HuH-7 (cell line): ENCODE results near the gene GLI3.

Experiments used
- DNase-seq: peaks from one replicate; pipeline ENCODE4 v3.0.0; 2011; ENCODE audit warnings: low spot score

GLI3 gene

GRCh38 chr7:41971640-41972187 lies 265.3 kb downstream of the GLI3 start:
- DNase-seq, result no peak

DNA sequence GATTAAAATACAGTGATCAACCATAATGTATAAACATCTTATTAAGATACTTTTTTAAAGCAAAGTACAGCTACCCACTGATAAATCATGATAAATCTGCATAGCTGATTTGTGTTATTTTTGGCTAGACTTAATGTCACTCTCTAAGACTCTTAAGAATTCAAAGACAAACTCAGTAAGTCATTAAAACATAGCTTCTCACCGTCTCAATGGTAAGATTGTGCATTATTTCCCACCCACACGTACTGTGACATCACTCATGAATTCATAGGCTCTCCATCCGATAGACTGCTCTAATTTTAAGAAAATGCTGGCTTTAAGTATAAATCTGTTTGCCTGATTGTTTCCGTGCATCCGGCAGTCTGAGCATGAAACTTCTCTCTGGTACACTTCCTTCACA lies 266.1 kb downstream of the GLI3 start:
- no peak for DNase-seq

DNA sequence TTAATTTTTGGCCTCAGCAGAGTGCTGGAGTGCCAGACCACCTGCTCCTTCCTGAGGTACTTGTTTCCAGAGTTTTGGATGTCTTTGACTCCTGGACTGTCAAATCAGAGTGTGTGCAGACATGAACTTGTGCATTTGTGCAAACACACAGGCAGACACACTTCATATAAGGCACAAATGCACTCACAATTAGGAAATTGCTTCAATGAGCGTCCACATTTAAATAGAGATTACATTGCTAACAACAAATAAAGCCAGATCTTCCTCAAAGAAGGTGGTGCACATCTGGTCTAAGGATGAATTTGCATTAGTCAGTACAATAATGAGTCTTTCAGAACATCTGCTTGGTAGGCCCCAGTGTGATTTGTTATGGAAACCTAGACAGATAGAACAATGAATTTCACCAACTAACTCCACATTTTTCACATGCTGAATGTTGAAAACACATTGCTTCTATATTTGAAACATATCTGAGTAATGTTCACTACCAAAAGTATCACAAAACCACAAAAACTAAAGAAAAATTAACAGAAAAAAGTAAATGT lies 267.4 kb downstream of the GLI3 start:
- DNase-seq, result no peak

- no peak for DNase-seq
Observed at GRCh38 chr7:41967156-41967555, 269.9 kb downstream of the GLI3 start.

- no peak for DNase-seq
Observed at GRCh38 chr7:41965951-41966505, 271.0 kb downstream of the GLI3 start.

DNA sequence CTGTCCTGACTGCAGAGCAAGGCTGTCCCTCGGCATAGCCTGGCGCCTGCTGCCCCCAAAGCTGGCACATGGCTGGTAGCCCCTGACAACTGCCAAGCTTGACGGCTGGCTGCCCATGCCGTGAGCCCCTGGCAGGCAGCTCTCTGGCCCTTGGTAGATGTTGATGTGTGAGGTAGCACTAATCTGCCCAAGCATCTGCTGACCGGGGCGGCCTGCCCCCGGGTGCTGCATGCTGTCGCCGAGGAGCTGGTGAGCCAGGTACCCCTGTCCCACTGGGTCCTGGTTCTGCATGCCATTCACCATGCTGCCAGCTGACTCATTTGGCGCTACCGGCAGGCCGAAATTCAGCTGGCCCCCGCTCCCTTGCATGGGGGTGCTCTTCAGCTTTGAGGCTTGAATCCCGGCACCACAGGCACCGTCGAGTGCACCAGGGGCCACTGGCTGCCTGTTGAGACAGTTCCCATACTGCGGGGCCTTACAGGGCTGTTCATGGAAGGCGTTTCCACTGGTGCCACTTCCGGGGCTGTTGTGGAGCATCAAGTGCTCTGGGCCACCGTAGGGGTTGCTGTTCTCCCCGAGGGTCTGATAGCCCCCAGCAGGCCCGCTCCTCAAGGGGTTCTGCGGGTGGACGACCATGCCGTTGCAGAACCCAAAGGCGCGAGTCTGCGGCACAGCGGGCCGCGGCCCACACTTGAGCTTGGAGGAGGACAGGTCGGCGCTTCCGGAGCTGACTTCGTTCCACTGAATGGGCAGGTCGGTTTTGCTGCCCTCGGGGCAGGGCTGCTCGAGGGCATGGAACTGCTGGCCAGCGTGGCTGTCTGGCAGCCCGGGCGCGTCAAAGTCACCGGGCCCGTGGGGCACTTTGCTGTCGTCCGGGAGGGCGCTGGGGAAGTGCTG lies 271.9 kb downstream of the GLI3 start:
- DNase-seq, result no peak

- no peak for DNase-seq
Observed at GRCh38 chr7:41964183-41964753, 272.7 kb downstream of the GLI3 start.

DNA sequence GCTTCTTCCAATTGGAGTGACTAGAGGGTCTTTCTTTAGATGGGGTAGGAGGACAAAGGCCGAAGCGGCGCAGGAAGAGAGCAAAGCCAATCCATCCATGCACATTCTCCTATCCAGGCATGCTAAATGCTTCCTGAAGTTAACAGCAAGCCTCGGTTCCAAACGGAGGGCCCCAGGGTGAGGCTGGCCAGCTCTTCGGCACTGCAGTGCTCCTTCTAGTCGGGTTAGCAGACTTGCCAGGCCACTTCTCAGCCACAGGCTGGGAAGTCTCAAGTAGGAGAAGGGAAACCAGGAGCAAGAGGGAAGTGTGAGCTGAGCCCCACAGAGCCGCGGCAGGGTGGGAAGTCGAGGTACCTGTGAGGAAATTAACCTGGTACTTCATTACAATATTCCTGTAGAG lies 280.3 kb downstream of the GLI3 start:
- no peak for DNase-seq

DNA sequence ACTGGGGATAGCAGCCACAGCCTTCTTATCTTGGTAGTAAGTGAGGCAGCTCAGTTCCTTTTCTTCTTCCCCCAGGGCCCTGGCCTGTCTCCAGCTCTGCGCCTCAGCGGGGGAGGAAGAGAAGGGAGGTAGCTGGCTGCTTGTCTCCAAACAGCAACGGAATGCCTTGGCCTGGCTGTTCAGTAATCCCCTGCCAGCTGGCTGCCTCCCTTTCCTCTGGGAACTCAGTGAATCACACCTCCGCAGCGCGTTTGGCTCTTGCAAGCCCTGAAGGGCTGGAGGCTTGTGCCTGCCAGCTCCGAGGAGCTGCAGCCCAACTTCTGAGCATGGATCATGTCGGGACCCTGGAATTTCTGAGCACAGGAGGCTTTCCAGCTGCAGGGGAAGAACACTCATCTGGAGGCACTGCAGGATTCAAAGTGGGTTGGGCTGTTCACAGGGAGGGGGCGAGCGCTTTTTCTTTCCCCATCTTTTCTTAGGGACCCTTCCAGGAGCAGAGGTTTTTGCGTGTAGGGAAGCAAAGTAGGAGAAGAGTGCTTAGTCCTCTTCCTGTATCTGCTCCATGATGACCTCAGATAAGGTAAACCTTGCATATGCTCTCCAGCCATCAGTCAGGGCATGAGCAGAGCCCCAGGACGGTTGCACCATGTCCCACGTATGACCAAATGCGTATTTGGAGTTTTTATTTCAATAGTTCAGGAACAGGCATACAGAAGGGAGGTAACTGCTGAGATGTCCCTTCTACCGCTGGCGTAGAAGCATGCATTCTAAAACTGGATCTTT lies 280.9 kb downstream of the GLI3 start:
- no peak for DNase-seq

- DNase-seq, result no peak
Observed at GRCh38 chr7:41955451-41955850, 281.6 kb downstream of the GLI3 start.

DNA sequence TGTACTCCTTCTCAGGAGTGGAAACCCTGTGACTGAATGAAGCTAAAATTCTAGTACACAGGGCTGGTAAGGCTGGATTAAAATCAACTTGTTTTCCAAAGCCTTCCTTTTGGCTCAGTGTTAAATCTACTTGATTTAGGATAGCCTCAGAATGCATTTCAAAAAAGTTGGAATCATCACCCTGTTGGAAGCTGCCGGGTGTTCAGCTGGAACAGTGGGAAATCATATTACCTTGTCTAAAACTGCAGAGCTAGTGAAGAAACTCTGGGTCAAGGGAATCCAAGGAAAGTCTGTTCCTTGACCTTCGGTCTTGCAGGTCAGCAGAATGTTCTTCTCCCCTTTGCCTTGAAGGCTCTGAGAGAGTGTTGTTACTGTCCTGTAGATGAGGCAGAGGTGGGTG lies 282.0 kb downstream of the GLI3 start:
- no peak for DNase-seq

- DNase-seq, result no peak
Observed at GRCh38 chr7:41948503-41948902, 288.5 kb downstream of the GLI3 start.

- DNase-seq, result peak; percentile 75
Observed at GRCh38 chr7:41943094-41943577, 293.9 kb downstream of the GLI3 start.

DNA sequence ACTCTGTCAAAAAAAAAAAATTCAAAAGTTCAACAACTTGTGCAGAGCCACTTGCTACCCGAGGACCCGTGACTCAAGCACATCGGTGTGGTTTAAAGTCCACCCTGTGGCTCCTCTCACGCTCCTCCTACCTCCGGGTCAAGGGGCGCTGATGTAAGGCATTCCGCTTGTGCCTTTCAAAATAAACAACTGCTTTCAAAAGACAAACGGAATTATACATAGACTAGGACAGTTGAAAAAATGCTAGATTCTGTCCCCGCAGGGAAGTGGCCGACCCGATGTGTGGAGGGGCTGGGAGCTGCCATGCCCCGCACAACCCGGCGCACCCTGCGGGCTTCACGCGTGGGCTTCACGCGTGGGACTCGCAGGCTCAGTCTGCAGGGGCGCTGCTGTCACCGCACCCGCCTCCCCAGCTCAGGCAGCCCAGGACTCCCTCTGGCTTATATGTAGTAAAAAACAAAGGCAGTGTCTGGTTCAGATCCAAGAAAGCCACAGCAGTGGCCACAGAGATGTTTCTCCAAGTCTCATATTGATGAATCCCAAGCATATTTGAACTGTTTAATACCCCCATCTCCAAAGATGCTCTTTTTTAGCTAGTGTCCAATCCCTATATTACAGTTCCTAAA lies 294.4 kb downstream of the GLI3 start:
- peak; percentile 55 for DNase-seq

- peak; percentile 61 for DNase-seq
Observed at GRCh38 chr7:41940760-41941343, 296.2 kb downstream of the GLI3 start.

DNA sequence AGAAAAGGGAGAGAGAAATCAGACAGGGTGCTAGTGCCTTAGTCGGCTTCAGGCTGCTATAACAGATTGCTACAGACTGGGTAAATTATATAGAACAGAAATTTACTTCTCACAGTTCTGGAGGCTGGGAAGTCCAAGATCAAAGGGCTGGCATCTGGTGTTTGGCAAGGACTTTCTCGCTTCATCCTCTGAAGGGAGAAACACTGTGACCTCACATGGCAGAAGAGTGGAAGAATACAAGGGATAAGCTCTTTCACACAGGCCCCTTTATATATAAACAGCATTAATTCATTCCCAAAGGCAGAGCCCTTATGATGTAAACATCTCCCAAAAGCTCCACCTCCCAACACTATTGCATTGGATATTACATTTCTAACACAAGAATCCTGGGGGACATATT lies 298.6 kb downstream of the GLI3 start:
- DNase-seq, result no peak

DNA sequence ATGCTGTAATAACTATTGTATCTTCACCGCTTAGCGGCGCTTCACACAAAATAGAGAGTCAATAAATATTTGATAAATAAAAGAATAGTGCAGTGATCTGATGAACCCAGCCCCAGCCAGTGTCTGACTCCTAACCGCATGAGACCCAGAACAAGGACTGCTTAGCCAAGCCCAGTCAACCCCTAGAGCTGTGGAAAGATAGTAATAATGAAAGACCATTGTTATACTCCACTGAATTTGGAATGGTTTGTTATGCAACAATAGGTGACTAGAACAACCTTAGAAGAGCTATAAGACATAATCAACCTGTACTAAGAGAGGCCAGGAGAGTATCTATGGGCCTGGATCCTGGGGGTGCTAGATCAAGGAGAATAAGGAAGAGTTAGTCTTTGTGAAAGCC lies 303.6 kb downstream of the GLI3 start:
- no peak for DNase-seq

GRCh38 chr7:41931263-41931646 lies 305.8 kb downstream of the GLI3 start:
- DNase-seq, result no peak

DNA sequence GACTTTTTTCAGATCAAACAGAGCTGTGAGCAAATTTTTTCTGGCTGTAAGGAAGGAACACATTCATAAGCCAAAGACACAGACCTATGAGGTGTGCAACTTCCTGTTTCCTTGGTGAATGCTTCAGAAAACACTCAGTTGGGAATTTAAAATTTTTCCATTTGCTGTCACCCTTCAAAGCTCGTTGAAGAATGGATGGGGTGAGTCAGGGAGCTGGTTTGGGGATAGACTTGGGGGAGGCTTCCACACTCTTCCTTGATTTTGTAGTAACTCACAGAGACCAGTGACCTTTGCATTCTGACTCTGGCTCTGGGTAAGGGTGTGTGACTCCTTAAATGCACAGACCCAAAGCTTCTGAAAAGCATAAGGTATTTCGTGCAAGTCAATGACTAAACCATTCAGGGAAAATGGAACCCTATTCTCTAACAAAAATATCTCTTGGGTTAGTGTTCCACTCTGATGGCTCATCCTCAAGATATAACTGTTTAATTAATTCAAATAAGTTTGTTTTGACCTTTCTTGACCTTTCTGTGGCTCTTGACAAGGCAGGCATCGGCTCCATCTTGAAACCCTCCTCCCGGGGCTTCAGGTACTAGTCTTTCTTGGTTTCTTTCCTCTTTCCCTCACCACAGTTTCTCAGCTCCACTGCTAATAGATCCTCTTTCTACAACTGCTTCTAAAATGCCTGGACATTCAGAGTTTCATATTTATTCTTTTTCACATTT lies 306.3 kb downstream of the GLI3 start:
- DNase-seq, result no peak

GRCh38 chr7:41928781-41929180 lies 308.2 kb downstream of the GLI3 start:
- no peak for DNase-seq
